Measurements from ENCODE around the gene DHTKD1.

DNA sequence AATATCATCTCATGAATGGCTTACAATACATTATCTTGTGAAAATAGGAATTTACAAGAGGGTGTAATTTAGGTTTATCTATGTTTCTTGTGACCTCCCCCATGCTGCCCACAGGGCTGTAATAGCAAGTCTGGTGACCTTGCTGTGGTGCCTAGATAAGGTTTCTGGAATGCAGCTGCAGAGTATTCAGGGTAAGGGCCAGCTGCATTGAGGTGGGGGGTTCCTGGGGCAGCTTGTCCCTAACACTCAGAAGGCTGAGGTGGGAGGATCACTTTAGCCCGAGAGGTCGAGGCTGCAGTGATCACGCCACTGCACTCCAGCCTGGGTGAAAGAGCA lies 5.3 kb upstream of the DHTKD1 start:
- no peak for TF ChIP-seq CTCF (conservative IDR thresholded peaks at IDR 0.05; ENCODE audit: low read depth, low read length)
- no peak for TF ChIP-seq EZH2 (IDR thresholded peaks at IDR 0.05; ENCODE audit: low read length, unreplicated experiment)
